ENCODE results near the gene ABCA13.

GRCh38 chr7:48351900-48352299 is 180.6 kb downstream of the ABCA13 start:
- TF ChIP-seq CTCF (IDR thresholded peaks at IDR 0.05) (no peak), CHD2 (IDR thresholded peaks at IDR 0.05; ENCODE audit: low read length, partially characterized antibody) (no peak), POLR2AphosphoS5 (IDR thresholded peaks at IDR 0.05; ENCODE audit: low read depth, low read length) (no peak), JUND (IDR thresholded peaks at IDR 0.05) (no peak), SIN3A (IDR thresholded peaks at IDR 0.05; ENCODE audit: borderline replicate concordance, low read depth, low read length) (no peak), EP300 (IDR thresholded peaks at IDR 0.05; ENCODE audit: borderline replicate concordance in 1 of 2, low read depth in 1 of 2, low read length in 1 of 2) (no peak), RXRA (IDR thresholded peaks at IDR 0.05; ENCODE audit: borderline replicate concordance, low read depth) (no peak), SMC3 (IDR thresholded peaks at IDR 0.05; ENCODE audit: low read depth, low read length) (no peak), TAF1 (IDR thresholded peaks at IDR 0.05; ENCODE audit: borderline replicate concordance, low read depth, low read length) (no peak), RCOR1 (IDR thresholded peaks at IDR 0.05; ENCODE audit: low read length) (no peak), YY1 (IDR thresholded peaks at IDR 0.05; ENCODE audit: low read depth) (no peak)
- TF ChIP-seq, protein P1, sequence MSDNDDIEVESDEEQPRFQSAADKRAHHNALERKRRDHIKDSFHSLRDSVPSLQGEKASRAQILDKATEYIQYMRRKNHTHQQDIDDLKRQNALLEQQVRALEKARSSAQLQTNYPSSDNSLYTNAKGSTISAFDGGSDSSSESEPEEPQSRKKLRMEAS (IDR thresholded peaks at IDR 0.05; ENCODE audit: low read depth), result no peak
